Ovary (tissue), 9 donors: ENCODE data around the gene SOD3. TPM values are rescaled to one million over a fixed set of nuclear protein-coding genes. Genes with fewer than 3 reads are reported as not detected.

Experiments
- DNase-seq, 5 donors: peaks; one replicate each; pipeline ENCODE4 v3.0.0-alpha.2; 2019 to 2020
- H3K27ac ChIP-seq, 2 donors: fragments of 200-600 bp; one replicate each; pipeline versions ENCODE4 v1.5.1 to v1.8.0; 2019 to 2022
- H3K27me3 ChIP-seq: fragments of 200-600 bp; one replicate; pipeline ENCODE4 v1.8.0; 2022
- H3K36me3 ChIP-seq: fragments of 200-600 bp; sonication (generic); one replicate; pipeline ENCODE4 v1.5.1; 2019
- H3K4me1 ChIP-seq: one replicate; pipeline ENCODE4 v1.8.1; 2013; ENCODE audit warnings: mild to moderate bottlenecking, moderate library complexity; ENCODE audit not compliant: insufficient read depth
- H3K4me3 ChIP-seq: fragments of 200-600 bp; sonication (generic); one replicate; pipeline ENCODE4 v1.5.1; 2017
- H3K9me3 ChIP-seq, 2 donors: fragments of 200-600 bp in 1 of 2; sonication (generic) in 1 of 2; one replicate each; pipeline versions ENCODE4 v1.5.1 to v1.8.1; 2013 to 2019; ENCODE audit warnings: mild to moderate bottlenecking in 1 of 2, moderate library complexity in 1 of 2
- CTCF ChIP-seq, 3 donors: fragments of 450-650 bp in 2 of 3; fragments of 200-600 bp in 1 of 3; IDR thresholded peaks; one replicate each; pipeline versions ENCODE4 v1.5.1 to v1.8.0; 2016 to 2022; ENCODE audit warnings: antibody characterized with exemption in 3 of 3, mild to moderate bottlenecking in 1 of 3
- EP300 ChIP-seq: sonication (generic); formaldehyde crosslinking; IDR thresholded peaks from one replicate; pipeline ENCODE4 v1.6.1; 2017; ENCODE audit warnings: antibody characterized with exemption
- POLR2A ChIP-seq: fragments of 450-650 bp; IDR thresholded peaks from one replicate; pipeline ENCODE4 v1.6.1; 2017; ENCODE audit warnings: antibody characterized with exemption, mild to moderate bottlenecking, moderate library complexity
- WGBS, 3 donors: extraction: QIAGEN DNeasy Blood & Tissue Kit in 1 of 3; methylation state at CpG; one replicate each; pipeline versions ENCODE4 v1.1.5 to v1.1.7; 2013 to 2017; 5-methylcytosine and 5-hydroxymethylcytosine counted together
- intact Hi-C, 4 donors: fragments of 100-400 bp; cut with DNase I; formaldehyde crosslinking; loops; one replicate each; pipeline versions ENCODE4 v1.11.0 to v1.15.1; 2022 to 2023
- polyA plus RNA-seq, 2 donors: library from polyadenylated mRNA; stranded (reverse); fragments of 200-250 nt in 1 of 2; fragments of 350-450 nt in 1 of 2; fragmentation: Illumina TruSeq in 1 of 2; extraction: RNeasy Lipid Tissue Mini Kit (QIAGEN cat#74804) in 1 of 2; gene quantifications; one replicate each; pipeline ENCODE4 v1.2.3, GENCODE V29; 2013 to 2014
- total RNA-seq, 7 donors: library from RNA; depleted of rRNA in 2 of 7; stranded (reverse); fragments of >200 nt in 2 of 7; fragmentation: NEBNext Ultra II Directional in 3 of 7; extraction: Animal tissue kit (Norgen Biotek cat#: 25700) in 3 of 7; gene quantifications; one replicate each; pipeline versions ENCODE4 v1.1.0 to v1.2.4, GENCODE V29; 2016 to 2023
- donor health status: DM: no; HTN: no; CAD: no; lungs with moderate emphysema.
- donor health status: DM: no; HTN: no; CAD: no.
- donor health status: Bipolar disorder and iron deficiency.
- donor health status: DM: yes; HTN: yes; CAD: no.
- donor health status: DM: no; HTN: no; CAD: no.
- donor health status: DM: yes; HTN: yes; CAD: no.

The SOD3 gene
- total and polyA plus RNA-seq, 9 donors, result 15.3 to 92.3 (median 33.0) TPM

- Histone ChIP-seq H3K4me1 (peaks cover 13% of the 10 kb centered on the region), H3K9me3 (no peaks in the 10 kb centered on the region), H3K27me3 (no peaks in the 10 kb centered on the region), H3K27ac (peak overlapping the region in 1 of 2 donors; percentile 41), H3K4me3 (no peak overlapping the region), H3K36me3 (no peaks in the 10 kb centered on the region)
- TF ChIP-seq EP300 (no peak), POLR2A (no peak), CTCF (IDR thresholded peaks at IDR 0.05) (no peak)
- no peak for DNase-seq
- 86 to 87% (median 87%) methylated on average over 8 of the region's 8 CpGs for WGBS, 3 donors
- intact Hi-C loops, result loop anchor here in 2 of 4 donors (10.0 kb wide), 1 partner anchor 209 kb away; the partner anchor contains the start of gene DHX15 (in 2 of the 2)
Measured at GRCh38 chr4:24793219-24794005, 2.0 kb upstream of the SOD3 start.

- Histone ChIP-seq H3K4me1 (peaks cover 13% of the 10 kb centered on the region), H3K36me3 (no peaks in the 10 kb centered on the region), H3K27me3 (no peaks in the 10 kb centered on the region), H3K4me3 (no peak overlapping the region), H3K9me3 (no peaks in the 10 kb centered on the region), H3K27ac (peak overlapping the region; percentile 38 to 41)
- TF ChIP-seq POLR2A (no peak), CTCF (IDR thresholded peaks at IDR 0.05) (no peak), EP300 (no peak)
- intact Hi-C loops, result loop anchor here in 2 of 4 donors (10.0 kb wide), 1 partner anchor 209 kb away; the partner anchor contains the start of gene DHX15 (in 2 of the 2)
- 74 to 87% (median 82%) methylated on average over 4 of the region's 4 CpGs for WGBS, 3 donors
- DNase-seq, result no peak
Measured at GRCh38 chr4:24794051-24794450, 1.3 kb upstream of the SOD3 start.

GRCh38 chr4:24794480-24794879, 893 bp upstream of the SOD3 start:
- peak in 2 of 5 donors; percentile 25 to 48 for DNase-seq
- intact Hi-C loops, result loop anchor here in 2 of 4 donors (10.0 kb wide), 1 partner anchor 210 kb away; the partner anchor contains the start of gene DHX15 (in 2 of the 2)
- peak overlapping the region; percentile 28 for H3K4me3 ChIP-seq

More at GRCh38 chr4:24794480-24794879, 893 bp upstream of the SOD3 start:
- no peak for TF ChIP-seq POLR2A
- TF ChIP-seq EP300, result peak; percentile 76
- no peak for TF ChIP-seq CTCF (IDR thresholded peaks at IDR 0.05)
- Histone ChIP-seq H3K36me3 (no peaks in the 10 kb centered on the region), H3K27me3 (no peaks in the 10 kb centered on the region), H3K9me3 (no peaks in the 10 kb centered on the region), H3K4me1 (peaks cover 13% of the 10 kb centered on the region), H3K27ac (peak overlapping the region; percentile 38 to 41)
- 45 to 49% (median 46%) methylated on average over 10 of the region's 10 CpGs for WGBS, 3 donors
